K562 (cell line): ENCODE measurements around the gene LRRC25. TPM values are rescaled to one million over a fixed set of nuclear protein-coding genes. Genes with fewer than 3 reads are reported as not detected.

ENCODE experiments used
- ID3 ChIP-seq, 2 experiments: fragments of 250-450 bp in 1 of 2; fragments of 450-650 bp in 1 of 2; sonication (Bioruptor Pico) in 1 of 2; IDR thresholded peaks; 2 replicates each; pipeline versions ENCODE4 v1.6.1 to v1.8.0; 2016 to 2021; ENCODE audit warnings: mild to moderate bottlenecking in 2 of 2, moderate library complexity in 2 of 2, missing compliant biosample characterization in 1 of 2, missing genetic modification characterization in 1 of 2
- MIER1 ChIP-seq: fragments of 450-650 bp; IDR thresholded peaks from 2 replicates; pipeline ENCODE4 v1.6.1; 2016; ENCODE audit warnings: antibody characterized with exemption, mild to moderate bottlenecking, low read depth
- NFIC ChIP-seq: fragments of 450-650 bp; IDR thresholded peaks from 2 replicates; pipeline ENCODE4 v1.6.1; 2017; ENCODE audit warnings: mild to moderate bottlenecking, inconsistent platforms
- NR2C2 ChIP-seq, 2 experiments: fragments of 200-800 bp in 1 of 2; sonication (Bioruptor generic) in 1 of 2; sonication (generic) in 1 of 2; formaldehyde crosslinking in 1 of 2; IDR thresholded peaks; 2 replicates each; pipeline versions ENCODE4 v1.6.1 to v1.8.0; 2016 to 2022; ENCODE audit warnings: mild to moderate bottlenecking in 1 of 2, missing compliant biosample characterization in 1 of 2, missing genetic modification characterization in 1 of 2, missing genetic modification reagents in 1 of 2
- PRDM10 ChIP-seq: fragments of 450-650 bp; IDR thresholded peaks from 2 replicates; pipeline ENCODE4 v1.6.1; 2018; ENCODE audit not compliant: partially characterized antibody
- RFX5 ChIP-seq: IDR thresholded peaks from 2 replicates; pipeline ENCODE4 v1.6.1; 2011; ENCODE audit warnings: low read depth, mild to moderate bottlenecking, improper control_type of control experiment, low read length
- RNF2 ChIP-seq: sonication (generic); IDR thresholded peaks from 2 replicates; pipeline ENCODE4 v1.6.1; 2016
- ZBTB12 ChIP-seq: fragments of 250-450 bp; sonication (Bioruptor Pico); IDR thresholded peaks from 2 replicates; pipeline ENCODE4 v1.4.0; 2020
- ZBTB26 ChIP-seq: fragments of 450-650 bp; formaldehyde crosslinking; IDR thresholded peaks from 2 replicates; pipeline ENCODE4 v1.4.0; 2022; ENCODE audit warnings: missing genetic modification characterization
- ZNF224 ChIP-seq: sonication (generic); formaldehyde crosslinking; IDR thresholded peaks from 2 replicates; pipeline ENCODE4 v1.8.0; 2022; ENCODE audit warnings: mild to moderate bottlenecking, missing genetic modification reagents
- ZNF561 ChIP-seq: fragments of 450-650 bp; formaldehyde crosslinking; conservative IDR thresholded peaks from 2 replicates; pipeline ENCODE4 v1.4.0; 2020; ENCODE audit warnings: mild to moderate bottlenecking, moderate library complexity
- polyA plus RNA-seq, 8 experiments: library from polyadenylated mRNA; depleted of rRNA in 4 of 8; stranded (reverse) in 5 of 8; unstranded in 3 of 8; fragments of >200 nt; fragmentation: Nextera tagmentation in 2 of 8; fragmentation: Illumina TruSeq in 1 of 8; extraction: Ambion mirVana in 2 of 8; extraction: Trizol in 1 of 8; gene quantifications; 2 replicates each; pipeline versions ENCODE4 v1.2.1 to v1.2.3, GENCODE V29; 2011 to 2014; ENCODE audit warnings: inconsistent platforms in 1 of 8, missing spikeins in 1 of 8
- total RNA-seq, 7 experiments: library from RNA; depleted of rRNA in 6 of 7; stranded (reverse); fragments of >200 nt in 6 of 7; fragmentation: Illumina TruSeq in 2 of 7; extraction: Trizol in 2 of 7; gene quantifications; 2 replicates each; pipeline versions ENCODE4 v1.2.1 to v1.2.3, GENCODE V29; 2011 to 2021; ENCODE audit warnings: low replicate concordance in 1 of 7
- TF ChIP-seq, protein P1 (sequence below), 2 experiments: fragments of 450-650 bp in 1 of 2; IDR thresholded peaks; 2 replicates each; pipeline ENCODE4 v1.6.1; 2011 to 2017; ENCODE audit warnings: low read depth in 2 of 2, antibody characterized with exemption in 1 of 2, borderline replicate concordance in 1 of 2, low read length in 1 of 2, mild to moderate bottlenecking in 1 of 2, mixed read lengths in 1 of 2; ENCODE audit not compliant: control insufficient read depth in 1 of 2

The LRRC25 gene
- total and polyA plus RNA-seq, 9 of the 15 experiments (the other 6 are each of a cell fraction or from before 2014, with no cell fraction given), result 0.07 to 0.36 (median 0.10) TPM; not detected in 3

DNA sequence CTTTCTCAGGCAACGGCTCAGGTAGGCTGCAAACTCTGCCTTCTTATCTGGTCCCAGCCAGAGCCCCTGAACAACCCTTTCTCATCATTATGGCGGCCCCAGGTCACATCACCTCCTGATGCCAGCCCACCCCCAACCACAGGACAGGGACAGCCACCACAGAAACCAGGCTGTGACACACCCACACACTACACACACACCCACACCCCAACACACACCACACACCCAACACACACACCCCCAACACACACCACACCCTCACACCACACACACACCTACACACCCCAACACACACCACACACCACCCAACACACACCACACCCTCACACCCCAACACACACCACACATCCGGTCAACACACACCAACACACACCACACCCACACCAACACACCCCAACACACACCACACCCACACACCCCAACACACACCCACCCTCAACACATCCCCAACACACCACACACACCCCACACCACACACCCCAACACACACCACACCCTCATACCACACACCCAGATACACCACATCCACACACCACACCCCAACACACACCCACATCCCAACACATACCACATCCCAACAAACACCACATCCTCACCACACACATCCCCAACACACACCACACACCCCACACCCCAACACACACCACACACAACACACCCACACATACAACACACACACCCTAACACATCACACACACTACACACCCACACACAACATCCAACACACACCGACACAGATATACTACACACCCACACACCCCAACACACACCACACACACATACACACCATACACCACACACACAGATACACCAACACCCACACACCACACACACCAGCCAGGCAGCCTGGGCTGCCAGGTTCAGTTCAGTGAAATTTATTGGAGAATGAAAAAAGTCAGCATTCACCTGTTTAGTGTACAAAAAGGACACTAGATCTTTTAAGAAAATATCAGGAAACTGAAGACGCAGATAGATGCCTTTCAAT is 44.7 kb upstream of the LRRC25 start (continued):
- TF ChIP-seq PRDM10 (no peak), NFIC (0 out of 2 replicates have a peak, but pooled peaks have one; percentile 6), ZBTB26 (CRISPR knock-in tag) (0 out of 2 replicates have a peak, but pooled peaks have one; percentile 46), ZNF224 (CRISPR knock-in tag) (no peak), RNF2 (no peak), ZNF561 (no peak), RFX5 (no peak), ID3 (CRISPR knock-in tag; IDR thresholded peaks at IDR 0.05) (no peak), ID3 (tag; IDR thresholded peaks at IDR 0.05) (no peak), MIER1 (no peak), NR2C2 (CRISPR knock-in tag; IDR thresholded peaks at IDR 0.05) (no peak), NR2C2 (tag; IDR thresholded peaks at IDR 0.05) (no peak), ZBTB12 (no peak)
- TF ChIP-seq, protein P1, sequence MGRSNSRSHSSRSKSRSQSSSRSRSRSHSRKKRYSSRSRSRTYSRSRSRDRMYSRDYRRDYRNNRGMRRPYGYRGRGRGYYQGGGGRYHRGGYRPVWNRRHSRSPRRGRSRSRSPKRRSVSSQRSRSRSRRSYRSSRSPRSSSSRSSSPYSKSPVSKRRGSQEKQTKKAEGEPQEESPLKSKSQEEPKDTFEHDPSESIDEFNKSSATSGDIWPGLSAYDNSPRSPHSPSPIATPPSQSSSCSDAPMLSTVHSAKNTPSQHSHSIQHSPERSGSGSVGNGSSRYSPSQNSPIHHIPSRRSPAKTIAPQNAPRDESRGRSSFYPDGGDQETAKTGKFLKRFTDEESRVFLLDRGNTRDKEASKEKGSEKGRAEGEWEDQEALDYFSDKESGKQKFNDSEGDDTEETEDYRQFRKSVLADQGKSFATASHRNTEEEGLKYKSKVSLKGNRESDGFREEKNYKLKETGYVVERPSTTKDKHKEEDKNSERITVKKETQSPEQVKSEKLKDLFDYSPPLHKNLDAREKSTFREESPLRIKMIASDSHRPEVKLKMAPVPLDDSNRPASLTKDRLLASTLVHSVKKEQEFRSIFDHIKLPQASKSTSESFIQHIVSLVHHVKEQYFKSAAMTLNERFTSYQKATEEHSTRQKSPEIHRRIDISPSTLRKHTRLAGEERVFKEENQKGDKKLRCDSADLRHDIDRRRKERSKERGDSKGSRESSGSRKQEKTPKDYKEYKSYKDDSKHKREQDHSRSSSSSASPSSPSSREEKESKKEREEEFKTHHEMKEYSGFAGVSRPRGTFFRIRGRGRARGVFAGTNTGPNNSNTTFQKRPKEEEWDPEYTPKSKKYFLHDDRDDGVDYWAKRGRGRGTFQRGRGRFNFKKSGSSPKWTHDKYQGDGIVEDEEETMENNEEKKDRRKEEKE (IDR thresholded peaks at IDR 0.05; ENCODE audit: borderline replicate concordance in 1 of 2, control insufficient read depth in 1 of 2, low read depth in 2 of 2, low read length in 1 of 2), result 0 out of 4 replicates have a peak, but pooled peaks of 1 of the 2 experiments have one; percentile 24
